Epithelial cell of esophagus (primary cell): ENCODE measurements around the gene PBX1.
"Not testable (repeated sequence)": the region's sequence is repeated elsewhere in the genome, so short reads cannot be mapped to it uniquely, and the experiment has no call there.

Experiments used
- DNase-seq: peaks from one replicate; pipeline ENCODE4 v3.0.0; 2010; ENCODE audit warnings: low read depth
- H3K4me3 ChIP-seq: 2 replicates; pipeline ENCODE4 v1.5.1; 2011; ENCODE audit warnings: mild to moderate bottlenecking, low read length, control low read depth
- TF ChIP-seq, protein P1 (sequence below): IDR thresholded peaks from 2 replicates; pipeline ENCODE4 v1.5.1; 2011; ENCODE audit warnings: low read depth, mild to moderate bottlenecking, low read length, control low read depth, inconsistent platforms; ENCODE audit not compliant: insufficient read depth; ENCODE audit errors: missing control alignments

PBX1 gene

DNA sequence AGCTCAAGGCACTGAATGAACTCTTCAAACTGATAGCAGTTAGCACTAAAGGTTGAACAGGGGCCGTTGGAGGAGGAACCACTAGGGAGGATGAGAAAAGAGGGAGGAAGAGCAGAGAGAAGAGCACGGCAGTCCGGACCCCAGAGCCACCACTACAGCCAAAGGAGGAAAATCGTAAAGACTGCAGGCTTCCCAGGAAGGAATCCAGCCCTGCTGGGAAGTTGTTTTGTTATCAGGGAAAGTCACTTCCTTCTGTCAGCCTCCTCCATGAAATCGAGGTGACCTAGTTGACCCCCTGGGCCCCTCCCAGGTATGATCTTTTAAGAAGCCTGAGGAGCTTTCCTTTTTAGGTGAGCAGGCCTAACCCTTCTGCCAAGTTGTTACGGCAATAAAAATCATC is 88.2 kb downstream of the PBX1 start:
- H3K4me3 ChIP-seq: no peak overlapping the region
- TF ChIP-seq, protein P1, sequence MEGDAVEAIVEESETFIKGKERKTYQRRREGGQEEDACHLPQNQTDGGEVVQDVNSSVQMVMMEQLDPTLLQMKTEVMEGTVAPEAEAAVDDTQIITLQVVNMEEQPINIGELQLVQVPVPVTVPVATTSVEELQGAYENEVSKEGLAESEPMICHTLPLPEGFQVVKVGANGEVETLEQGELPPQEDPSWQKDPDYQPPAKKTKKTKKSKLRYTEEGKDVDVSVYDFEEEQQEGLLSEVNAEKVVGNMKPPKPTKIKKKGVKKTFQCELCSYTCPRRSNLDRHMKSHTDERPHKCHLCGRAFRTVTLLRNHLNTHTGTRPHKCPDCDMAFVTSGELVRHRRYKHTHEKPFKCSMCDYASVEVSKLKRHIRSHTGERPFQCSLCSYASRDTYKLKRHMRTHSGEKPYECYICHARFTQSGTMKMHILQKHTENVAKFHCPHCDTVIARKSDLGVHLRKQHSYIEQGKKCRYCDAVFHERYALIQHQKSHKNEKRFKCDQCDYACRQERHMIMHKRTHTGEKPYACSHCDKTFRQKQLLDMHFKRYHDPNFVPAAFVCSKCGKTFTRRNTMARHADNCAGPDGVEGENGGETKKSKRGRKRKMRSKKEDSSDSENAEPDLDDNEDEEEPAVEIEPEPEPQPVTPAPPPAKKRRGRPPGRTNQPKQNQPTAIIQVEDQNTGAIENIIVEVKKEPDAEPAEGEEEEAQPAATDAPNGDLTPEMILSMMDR: no peak
- DNase-seq: no peak

DNA sequence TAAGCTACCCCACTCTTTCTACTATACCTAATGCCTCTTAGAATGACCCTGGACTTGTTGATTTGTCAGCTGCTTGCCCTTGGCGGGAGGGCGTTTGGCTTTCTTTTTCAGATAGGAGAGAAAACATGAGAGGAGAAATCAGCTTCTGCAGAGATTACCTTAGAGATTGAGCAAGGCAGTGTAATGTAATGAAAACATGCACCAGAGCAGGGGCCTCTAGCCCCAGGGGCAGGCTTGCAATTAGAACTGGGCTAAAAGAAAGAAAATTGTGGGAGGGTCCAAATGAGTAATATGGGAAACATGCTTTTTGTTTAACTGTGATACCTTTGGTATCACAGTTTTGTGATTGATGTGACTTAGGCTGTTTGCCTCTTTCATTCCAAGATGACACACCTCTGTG is 89.7 kb downstream of the PBX1 start:
- DNase-seq: peak; percentile 38
- TF ChIP-seq, protein P1: no peak

DNA sequence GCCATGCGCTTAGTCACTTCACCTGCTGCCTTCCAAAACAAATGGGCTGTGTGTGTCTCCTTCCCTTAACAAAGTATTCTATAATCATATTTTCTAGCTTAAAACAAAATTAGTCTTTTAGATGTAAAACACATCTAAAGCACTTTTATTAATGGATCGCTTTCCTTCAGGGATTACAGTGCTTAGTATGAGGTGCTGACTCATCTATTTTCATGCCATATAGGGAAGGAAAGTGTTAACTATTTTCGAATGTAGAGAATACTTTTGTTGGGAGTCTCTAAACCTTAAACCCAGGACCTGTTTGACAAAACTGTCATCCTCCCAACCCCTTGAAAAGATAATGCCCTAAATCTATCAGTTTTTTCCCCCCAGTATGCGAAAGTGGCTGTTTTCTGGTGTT is 90.2 kb downstream of the PBX1 start:
- H3K4me3 ChIP-seq: no peak overlapping the region
- TF ChIP-seq, protein P1: no peak
- no peak for DNase-seq

More for the DNA sequence above, 89.7 kb downstream of the PBX1 start:
- H3K4me3 ChIP-seq: no peak overlapping the region

DNA sequence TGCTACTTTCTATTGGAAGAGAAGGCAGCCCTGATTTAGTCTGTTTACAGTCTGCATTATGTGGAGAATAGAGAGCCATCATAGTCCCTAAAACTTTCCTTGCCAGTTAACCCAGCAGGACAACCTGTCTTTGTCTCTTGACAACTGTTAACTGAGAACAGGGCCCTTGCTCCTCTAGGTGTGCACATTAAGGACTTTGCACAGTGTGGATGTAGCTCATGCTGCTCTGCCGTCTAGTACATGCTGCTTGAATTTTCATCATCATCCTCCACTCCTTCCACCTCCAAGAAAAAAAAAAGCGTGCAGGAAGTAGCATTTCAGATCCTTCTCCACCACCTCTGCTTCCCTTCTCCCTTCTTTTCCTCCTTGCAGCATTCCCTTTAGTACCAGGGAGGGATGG is 91.5 kb downstream of the PBX1 start:
- H3K4me3 ChIP-seq: no peak overlapping the region
- TF ChIP-seq, protein P1: no peak
- DNase-seq: no peak

DNA sequence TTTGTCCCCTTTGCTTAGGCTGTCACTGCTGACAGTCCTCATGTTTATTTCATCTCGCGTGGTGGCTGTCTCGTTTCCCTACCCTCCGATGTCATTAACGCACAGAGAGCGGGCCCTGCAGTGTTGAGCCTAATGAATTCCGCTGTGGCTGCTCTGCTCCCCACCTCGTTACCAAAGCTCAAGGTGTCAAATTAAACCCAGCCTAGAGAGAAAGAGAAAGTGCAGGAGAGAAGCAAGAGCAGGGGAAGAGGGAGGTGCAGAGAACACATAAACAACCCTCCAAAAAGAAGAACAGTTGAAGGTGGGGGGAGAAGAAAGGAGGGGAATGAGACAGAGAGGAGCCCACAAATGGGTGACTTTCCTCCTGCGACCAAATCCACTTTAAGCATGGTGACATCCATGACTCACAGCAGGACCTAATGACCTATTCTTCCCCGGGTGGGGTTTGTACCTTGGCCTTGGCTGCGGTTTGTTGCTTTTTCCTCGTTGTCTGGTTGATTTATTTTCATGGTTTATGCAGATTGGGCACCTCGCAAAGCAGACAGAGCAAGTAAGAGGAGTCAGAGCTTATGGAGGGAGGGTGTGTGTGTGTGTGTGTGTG is 92.5 kb downstream of the PBX1 start:
- no peak for DNase-seq
- TF ChIP-seq, protein P1: no peak
- no peak overlapping the region for H3K4me3 ChIP-seq

DNA sequence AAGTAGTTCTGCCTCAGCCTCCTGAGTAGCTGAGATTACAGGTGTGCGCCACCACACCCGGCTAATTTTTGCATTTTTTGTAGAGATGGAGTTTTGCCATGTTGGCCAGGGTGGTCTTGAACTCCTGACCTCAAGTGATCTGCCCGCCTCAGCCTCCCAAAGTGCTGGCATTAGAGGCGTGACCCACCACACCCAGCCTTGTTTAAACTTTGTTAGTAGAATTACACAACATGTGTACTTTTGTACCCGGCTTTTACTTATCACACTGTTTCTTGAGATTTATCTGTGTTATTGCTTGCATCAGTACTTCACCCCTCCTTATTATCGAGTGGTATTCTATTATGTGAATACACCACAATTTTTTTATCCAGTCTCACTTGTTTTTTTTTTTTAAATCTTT is 94.0 kb downstream of the PBX1 start:
- not testable (repeated sequence) for DNase-seq

DNA sequence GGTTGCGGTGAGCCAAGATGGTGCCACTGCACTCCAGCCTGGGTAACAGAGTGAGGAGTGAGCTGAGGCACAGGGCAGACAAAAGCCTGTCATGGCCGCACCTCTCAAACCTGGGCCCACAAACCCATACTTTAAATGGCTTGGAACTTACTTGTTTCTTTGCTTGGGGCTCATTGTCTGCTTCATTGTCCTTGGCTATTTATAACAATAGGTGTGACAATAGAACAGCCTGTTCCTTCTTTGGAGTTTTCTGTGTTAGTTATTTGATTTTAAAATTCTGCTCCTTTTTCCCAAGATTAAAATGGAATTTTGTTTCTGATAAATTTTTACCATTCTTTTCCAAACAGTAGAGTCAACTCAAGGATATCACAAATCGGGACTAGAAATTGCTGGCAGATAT is 94.7 kb downstream of the PBX1 start:
- TF ChIP-seq, protein P1: no peak
- no peak overlapping the region for H3K4me3 ChIP-seq
- no peak for DNase-seq

More for the DNA sequence above, 94.0 kb downstream of the PBX1 start:
- not testable (repeated sequence) for H3K4me3 ChIP-seq

DNA sequence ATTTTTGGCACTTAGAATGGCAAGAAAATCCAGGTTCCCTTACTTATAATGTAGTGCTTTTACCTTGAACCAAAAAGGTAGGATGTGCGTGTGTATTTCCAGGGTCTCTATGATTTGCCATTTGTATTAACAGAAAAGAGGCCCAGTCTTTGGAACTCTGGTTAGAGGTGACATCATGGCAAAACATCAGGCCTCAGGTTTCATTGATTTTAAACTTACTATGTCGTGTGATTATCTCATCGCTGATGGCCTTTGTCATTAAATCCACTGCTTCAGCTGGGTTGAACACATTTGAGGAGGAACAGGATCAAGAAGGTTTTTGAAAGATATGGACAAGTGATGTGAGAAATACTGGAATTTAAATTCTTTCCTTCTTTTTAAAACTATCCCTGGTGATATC is 95.2 kb downstream of the PBX1 start:
- TF ChIP-seq, protein P1: no peak
- H3K4me3 ChIP-seq: no peak overlapping the region
- DNase-seq: no peak
